CD4-positive, alpha-beta memory T cell (primary cell): ENCODE results near the gene FRMD5. TPM values are rescaled to one million over a fixed set of nuclear protein-coding genes. Genes with fewer than 3 reads are reported as not detected.

ENCODE experiments used
- CTCF ChIA-PET: fragments of 350-600 bp; sonication (Branson Sonifier 250); formaldehyde crosslinking; loops from one replicate; lab custom pipeline; 2021; ENCODE audit warnings: inconsistent platforms; ENCODE audit not compliant: partially characterized antibody; lab: Charles Lee
- POLR2A ChIA-PET: fragments of 350-600 bp; sonication (Branson Sonifier 250); formaldehyde crosslinking; loops from one replicate; lab custom pipeline; 2021; ENCODE audit not compliant: partially characterized antibody; lab: Charles Lee
- DNase-seq, 5 donors: peaks; one replicate each; pipeline versions ENCODE4 v3.0.0 to v3.0.0-alpha.2; 2020 to 2022; ENCODE audit warnings: mixed read lengths in 1 of 5
- H3K27ac ChIP-seq: one replicate; pipeline ENCODE4 v1.7.0; 2013; ENCODE audit warnings: low read depth, low read length
- H3K27me3 ChIP-seq: 2 replicates; pipeline ENCODE4 v1.7.0; 2013; ENCODE audit warnings: mild to moderate bottlenecking, low read length, moderate library complexity; ENCODE audit not compliant: insufficient read depth
- H3K36me3 ChIP-seq: 2 replicates; pipeline ENCODE4 v1.7.0; 2013; ENCODE audit warnings: mild to moderate bottlenecking, low read length, moderate library complexity; ENCODE audit not compliant: insufficient read depth
- H3K4me1 ChIP-seq: 2 replicates; pipeline ENCODE4 v1.7.0; 2013; ENCODE audit warnings: mild to moderate bottlenecking, low read length, moderate library complexity; ENCODE audit not compliant: insufficient read depth
- H3K4me3 ChIP-seq, 2 donors: one replicate each; pipeline ENCODE4 v1.7.0; 2013; ENCODE audit warnings: low read length in 2 of 2, mild to moderate bottlenecking in 1 of 2
- H3K9me3 ChIP-seq, 2 donors: one replicate each; pipeline ENCODE4 v1.7.0; 2013; ENCODE audit warnings: low read length in 2 of 2, control low read depth in 1 of 2; ENCODE audit not compliant: control insufficient read depth in 1 of 2
- H3K27ac Mint-ChIP-seq, 7 donors: one replicate each; pipeline ENCODE4 v1.8.0; 2020 to 2021; ENCODE audit warnings: mixed read lengths in 7 of 7, mild to moderate bottlenecking in 6 of 7, inconsistent platforms in 3 of 7, moderate library complexity in 3 of 7
- H3K27me3 Mint-ChIP-seq, 2 donors: one replicate each; pipeline ENCODE4 v1.8.0; 2020 to 2021; ENCODE audit warnings: mixed read lengths in 2 of 2
- H3K36me3 Mint-ChIP-seq, 2 donors: one replicate each; pipeline ENCODE4 v1.8.0; 2020 to 2021; ENCODE audit warnings: mixed read lengths in 2 of 2, inconsistent platforms in 1 of 2, mild to moderate bottlenecking in 1 of 2
- H3K4me1 Mint-ChIP-seq, 4 donors: one replicate each; pipeline ENCODE4 v1.8.0; 2020 to 2021; ENCODE audit warnings: mixed read lengths in 4 of 4, mild to moderate bottlenecking in 1 of 4
- H3K4me3 Mint-ChIP-seq, 8 donors: one replicate each; pipeline ENCODE4 v1.8.0; 2020 to 2021; ENCODE audit warnings: mixed read lengths in 8 of 8, mild to moderate bottlenecking in 7 of 8, moderate library complexity in 6 of 8, inconsistent platforms in 3 of 8
- H3K9me3 Mint-ChIP-seq, 8 donors: one replicate each; pipeline ENCODE4 v1.8.0; 2020 to 2021; ENCODE audit warnings: mixed read lengths in 8 of 8, mild to moderate bottlenecking in 5 of 8, inconsistent platforms in 3 of 8, moderate library complexity in 1 of 8
- intact Hi-C: fragments of 100-400 bp; cut with micrococcal nuclease; formaldehyde crosslinking; loops from one replicate; pipeline ENCODE4 v1.15.1; 2023
- polyA plus RNA-seq, 2 donors: library from polyadenylated mRNA; unstranded; fragments of 300-500 nt; fragmentation: Illumina TruSeq; gene quantifications; one replicate each; pipeline ENCODE4 v1.2.3, GENCODE V29; 2021
- total RNA-seq, 2 experiments: library from RNA; stranded (reverse); gene quantifications; one replicate each; pipeline ENCODE4 v1.2.3, GENCODE V29; 2021

FRMD5 gene
- total and polyA plus RNA-seq, 4 experiments from 2014 or later, result 0.08 to 0.47 TPM; not detected in 2

- no peaks in the 10 kb centered on the region for H3K36me3 Mint-ChIP-seq
- peak overlapping the region in 2 of 7 donors; percentile 62 to 73 for H3K27ac Mint-ChIP-seq
- no peak overlapping the region for H3K27ac ChIP-seq
- H3K36me3 ChIP-seq, result no peaks in the 10 kb centered on the region
- peaks cover 0 to 1% (median 0%) of the 10 kb centered on the region in 8 donors for H3K9me3 Mint-ChIP-seq
- H3K4me3 Mint-ChIP-seq, result peak overlapping the region; percentile 77 to 94 (median 90)
- peaks cover 48 to 59% of the 10 kb centered on the region in 2 donors for H3K27me3 Mint-ChIP-seq
- DNase-seq, result peak; percentile 20 to 51 (median 37)
- H3K27me3 ChIP-seq, result peaks cover 37% of the 10 kb centered on the region
- peak overlapping the region in 1 of 2 donors; percentile 54 for H3K4me3 ChIP-seq
- ChIA-PET POLR2A (interaction anchor here (0.8 to 1.2 kb wide), 2 partner anchors 93 to 370 kb away, joined by 4 read pairs; partner anchors contain the start of gene MFAP1), CTCF (no interaction called here)
- intact Hi-C loops, result loop anchor here (2.0 kb wide), 1 partner anchor 94 kb away; the partner anchor contains the start of gene GOLM2
- H3K4me1 Mint-ChIP-seq, result peaks cover 10 to 28% (median 14%) of the 10 kb centered on the region in 4 donors
- peaks cover 16% of the 10 kb centered on the region for H3K4me1 ChIP-seq
- H3K9me3 ChIP-seq, result no peaks in the 10 kb centered on the region
These were observed 534 bp downstream of the FRMD5 start for GRCh38 chr15:44194323-44195150.

DNA sequence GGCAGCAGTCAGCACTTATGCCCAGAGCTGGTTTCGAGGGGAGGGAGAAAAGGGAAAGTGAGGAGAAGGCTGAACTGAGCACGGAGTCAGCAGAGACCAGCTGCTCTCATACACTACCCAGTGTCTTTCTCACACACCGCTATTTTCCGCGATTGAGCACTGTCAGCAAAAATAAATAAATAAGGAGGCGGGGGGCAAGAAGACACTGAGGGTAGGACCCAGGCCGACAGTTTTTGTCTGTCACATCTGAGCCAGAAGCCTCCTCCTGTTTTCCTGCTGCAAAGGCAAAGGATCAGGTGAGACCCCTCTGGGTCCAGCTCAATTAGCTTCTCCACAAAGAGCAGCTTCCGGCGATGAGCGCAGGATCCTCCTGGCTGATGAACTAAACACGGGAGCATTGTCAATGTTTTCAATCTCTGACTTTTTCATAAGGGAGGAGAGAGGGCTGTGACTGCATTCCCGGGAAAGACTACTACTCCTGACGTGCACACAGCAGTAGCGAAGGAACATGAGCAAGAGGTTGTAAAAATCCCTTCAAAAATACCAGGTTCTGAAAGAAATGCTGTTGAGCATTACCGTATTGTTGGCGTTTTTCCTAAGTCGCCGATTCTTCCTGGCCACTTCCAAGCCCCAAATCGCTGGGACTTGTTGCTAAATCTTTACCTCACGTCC lies 1.3 kb downstream of the FRMD5 start:
- Histone ChIP-seq H3K4me3 (no peak overlapping the region), H3K36me3 (no peaks in the 10 kb centered on the region), H3K4me1 (peaks cover 16% of the 10 kb centered on the region), H3K9me3 (no peaks in the 10 kb centered on the region), H3K27me3 (peaks cover 37% of the 10 kb centered on the region), H3K27ac (no peak overlapping the region)
- Mint-ChIP-seq H3K27me3 (peaks cover 42 to 52% of the 10 kb centered on the region in 2 donors), H3K27ac (peak overlapping the region in 2 of 7 donors; percentile 41 to 71), H3K4me1 (peaks cover 10 to 28% (median 14%) of the 10 kb centered on the region in 4 donors), H3K9me3 (peaks cover 0 to 1% (median 0%) of the 10 kb centered on the region in 8 donors), H3K4me3 (peak overlapping the region; percentile 69 to 84 (median 76)), H3K36me3 (no peaks in the 10 kb centered on the region)
- no peak for DNase-seq
- ChIA-PET POLR2A (no interaction called here), CTCF (interaction anchor here (0.8 to 1.0 kb wide), 2 partner anchors 26 to 27 kb away, joined by 3 to 4 read pairs; no protein-coding TSS in a partner anchor)
- intact Hi-C loops, result loop anchor here (2.0 kb wide), 1 partner anchor 95 kb away; the partner anchor contains the start of gene GOLM2

- no peaks in the 10 kb centered on the region for H3K9me3 ChIP-seq
- H3K36me3 ChIP-seq, result no peaks in the 10 kb centered on the region
- ChIA-PET POLR2A (interaction anchor here (0.6 kb wide), 1 partner anchor 206 kb away, joined by 3 read pairs; no protein-coding TSS in a partner anchor), CTCF (no interaction called here)
- Mint-ChIP-seq H3K36me3 (no peaks in the 10 kb centered on the region), H3K27ac (no peak overlapping the region), H3K9me3 (no peaks in the 10 kb centered on the region), H3K4me1 (peaks cover 0 to 8% (median 1%) of the 10 kb centered on the region in 4 donors), H3K4me3 (no peak overlapping the region), H3K27me3 (peaks cover 26 to 28% of the 10 kb centered on the region in 2 donors)
- H3K4me1 ChIP-seq, result peaks cover 3% of the 10 kb centered on the region
- peaks cover 18% of the 10 kb centered on the region for H3K27me3 ChIP-seq
- DNase-seq, result no peak
- intact Hi-C loops, result no loop called here
- H3K4me3 ChIP-seq, result no peak overlapping the region
- H3K27ac ChIP-seq, result no peak overlapping the region
These were observed 6.3 kb downstream of the FRMD5 start for GRCh38 chr15:44188795-44189194.

GRCh38 chr15:44186705-44187104 lies 8.4 kb downstream of the FRMD5 start:
- no peaks in the 10 kb centered on the region for H3K4me1 ChIP-seq
- no peaks in the 10 kb centered on the region for H3K36me3 Mint-ChIP-seq
- no peaks in the 10 kb centered on the region for H3K4me1 Mint-ChIP-seq
- H3K4me3 Mint-ChIP-seq, result no peak overlapping the region
- intact Hi-C loops, result no loop called here
- no peak for DNase-seq
- ChIA-PET POLR2A (no interaction called here), CTCF (no interaction called here)
- H3K36me3 ChIP-seq, result no peaks in the 10 kb centered on the region
- H3K9me3 Mint-ChIP-seq, result no peaks in the 10 kb centered on the region
- H3K27ac ChIP-seq, result no peak overlapping the region
- no peak overlapping the region for H3K4me3 ChIP-seq
- no peaks in the 10 kb centered on the region for H3K9me3 ChIP-seq
- peaks cover 14% of the 10 kb centered on the region in 2 donors for H3K27me3 Mint-ChIP-seq
- peaks cover 5% of the 10 kb centered on the region for H3K27me3 ChIP-seq
- H3K27ac Mint-ChIP-seq, result no peak overlapping the region

- H3K9me3 ChIP-seq, result no peaks in the 10 kb centered on the region
- H3K27me3 Mint-ChIP-seq, result peaks cover 3 to 5% of the 10 kb centered on the region in 2 donors
- no peaks in the 10 kb centered on the region for H3K27me3 ChIP-seq
- H3K36me3 ChIP-seq, result no peaks in the 10 kb centered on the region
- no peak overlapping the region for H3K27ac ChIP-seq
- H3K4me3 ChIP-seq, result no peak overlapping the region
- CTCF ChIA-PET, result no interaction called here
- no peak overlapping the region for H3K27ac Mint-ChIP-seq
- no peak overlapping the region for H3K4me3 Mint-ChIP-seq
- H3K9me3 Mint-ChIP-seq, result no peaks in the 10 kb centered on the region
- POLR2A ChIA-PET, result no interaction called here
- no peaks in the 10 kb centered on the region for H3K4me1 ChIP-seq
- intact Hi-C loops, result no loop called here
- no peaks in the 10 kb centered on the region for H3K36me3 Mint-ChIP-seq
- DNase-seq, result no peak
- no peaks in the 10 kb centered on the region for H3K4me1 Mint-ChIP-seq
These were observed 11.7 kb downstream of the FRMD5 start for GRCh38 chr15:44183363-44183762.

- H3K4me3 ChIP-seq, result no peak overlapping the region
- POLR2A ChIA-PET, result no interaction called here
- H3K27me3 ChIP-seq, result no peaks in the 10 kb centered on the region
- no peak overlapping the region for H3K4me3 Mint-ChIP-seq
- CTCF ChIA-PET, result no interaction called here
- H3K9me3 Mint-ChIP-seq, result no peaks in the 10 kb centered on the region
- no peaks in the 10 kb centered on the region for H3K9me3 ChIP-seq
- H3K4me1 Mint-ChIP-seq, result no peaks in the 10 kb centered on the region
- no peak overlapping the region for H3K27ac ChIP-seq
- intact Hi-C loops, result no loop called here
- H3K27ac Mint-ChIP-seq, result no peak overlapping the region
- no peaks in the 10 kb centered on the region for H3K4me1 ChIP-seq
- DNase-seq, result no peak
- peaks cover 6 to 7% of the 10 kb centered on the region in 2 donors for H3K27me3 Mint-ChIP-seq
- no peaks in the 10 kb centered on the region for H3K36me3 ChIP-seq
- H3K36me3 Mint-ChIP-seq, result no peaks in the 10 kb centered on the region
These were observed 13.7 kb downstream of the FRMD5 start for GRCh38 chr15:44181410-44181809.

DNA sequence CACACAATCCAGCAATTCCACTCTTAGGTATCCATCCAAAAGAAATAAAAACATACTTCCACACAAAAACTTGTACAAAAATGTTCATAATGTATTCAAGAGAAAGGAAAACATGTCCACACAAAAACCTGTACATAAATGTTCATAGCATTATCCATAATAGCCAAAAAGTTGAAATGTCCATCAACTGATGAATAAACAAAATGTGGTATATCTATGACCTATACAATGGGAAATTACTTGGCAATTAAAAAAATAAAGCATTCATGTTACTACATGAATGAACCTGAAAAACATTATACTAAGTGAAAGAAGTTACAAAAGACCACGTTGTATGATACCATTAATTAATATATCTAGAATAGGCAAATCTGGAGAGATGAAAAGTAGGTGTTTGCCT lies 17.9 kb downstream of the FRMD5 start:
- Mint-ChIP-seq H3K4me3 (no peak overlapping the region), H3K36me3 (no peaks in the 10 kb centered on the region), H3K27me3 (peaks cover 7 to 9% of the 10 kb centered on the region in 2 donors), H3K4me1 (no peaks in the 10 kb centered on the region), H3K9me3 (no peaks in the 10 kb centered on the region), H3K27ac (no peak overlapping the region)
- ChIA-PET POLR2A (no interaction called here), CTCF (no interaction called here)
- no peaks in the 10 kb centered on the region for H3K36me3 ChIP-seq
- no peaks in the 10 kb centered on the region for H3K4me1 ChIP-seq
- H3K27me3 ChIP-seq, result peaks cover 4% of the 10 kb centered on the region
- no peak overlapping the region for H3K27ac ChIP-seq
- H3K9me3 ChIP-seq, result no peaks in the 10 kb centered on the region
- DNase-seq, result no peak
- no peak overlapping the region for H3K4me3 ChIP-seq
- intact Hi-C loops, result no loop called here
